Skeletal muscle tissue (tissue), 4 donors: ENCODE results near the gene UBE2E3. TPM values are rescaled to one million over a fixed set of nuclear protein-coding genes. Genes with fewer than 3 reads are reported as not detected.
A peak's percentile ranks its signal among the peaks of the same experiment; 100 is the strongest.

ENCODE experiments used
- H3K27ac ChIP-seq: one replicate; pipeline ENCODE4 v1.7.0; 2013; ENCODE audit warnings: mild to moderate bottlenecking, low read depth, low read length, inconsistent platforms
- H3K27me3 ChIP-seq, 3 donors: one replicate each; pipeline ENCODE4 v1.7.0; 2013; ENCODE audit warnings: low read length in 3 of 3; ENCODE audit not compliant: control insufficient read depth in 3 of 3, insufficient read depth in 3 of 3
- H3K36me3 ChIP-seq, 3 donors: one replicate each; pipeline ENCODE4 v1.7.0; 2013; ENCODE audit warnings: low read length in 3 of 3; ENCODE audit not compliant: control insufficient read depth in 3 of 3, insufficient read depth in 3 of 3
- H3K4me1 ChIP-seq, 3 donors: one replicate each; pipeline ENCODE4 v1.7.0; 2013; ENCODE audit warnings: low read length in 3 of 3, mild to moderate bottlenecking in 3 of 3; ENCODE audit not compliant: control insufficient read depth in 3 of 3, insufficient read depth in 3 of 3
- H3K4me3 ChIP-seq, 3 donors: one replicate each; pipeline ENCODE4 v1.7.0; 2013; ENCODE audit warnings: low read length in 3 of 3
- H3K9ac ChIP-seq, 3 donors: one replicate each; pipeline ENCODE4 v1.7.0; 2013; ENCODE audit warnings: low read length in 3 of 3, mild to moderate bottlenecking in 3 of 3, moderate library complexity in 2 of 3, low read depth in 1 of 3
- H3K9me3 ChIP-seq, 3 donors: one replicate each; pipeline ENCODE4 v1.7.0; 2013; ENCODE audit warnings: low read length in 3 of 3; ENCODE audit not compliant: control insufficient read depth in 3 of 3
- total RNA-seq: library from RNA; depleted of rRNA; stranded (reverse); fragments of >200 nt; gene quantifications from one replicate; pipeline ENCODE4 v1.2.3, GENCODE V29; 2014
- donor health status: Osteomylitis.

Gene UBE2E3
- total RNA-seq, 1 donor from 2014 or later = 108 TPM

- H3K9ac ChIP-seq = no peak overlapping the region
- H3K27ac ChIP-seq = no peak overlapping the region
- H3K9me3 ChIP-seq = no peaks in the 10 kb centered on the region
- no peaks in the 10 kb centered on the region for H3K36me3 ChIP-seq
- no peak overlapping the region for H3K4me3 ChIP-seq
- no peaks in the 10 kb centered on the region for H3K4me1 ChIP-seq
- peaks cover 0 to 4% (median 0%) of the 10 kb centered on the region in 3 donors for H3K27me3 ChIP-seq
These were observed 28.3 kb upstream of the UBE2E3 start for GRCh38 chr2:180952082-180952481.

GRCh38 chr2:180952731-180953336 lies 27.6 kb upstream of the UBE2E3 start:
- no peaks in the 10 kb centered on the region for H3K36me3 ChIP-seq
- H3K27ac ChIP-seq = no peak overlapping the region
- H3K9me3 ChIP-seq = no peaks in the 10 kb centered on the region
- H3K4me3 ChIP-seq = no peak overlapping the region
- H3K9ac ChIP-seq = no peak overlapping the region
- no peaks in the 10 kb centered on the region for H3K4me1 ChIP-seq
- peaks cover 0 to 4% (median 0%) of the 10 kb centered on the region in 3 donors for H3K27me3 ChIP-seq

GRCh38 chr2:180953550-180953949 lies 26.9 kb upstream of the UBE2E3 start:
- no peaks in the 10 kb centered on the region for H3K9me3 ChIP-seq
- H3K27me3 ChIP-seq = peaks cover 0 to 4% (median 0%) of the 10 kb centered on the region in 3 donors
- no peaks in the 10 kb centered on the region for H3K4me1 ChIP-seq
- no peak overlapping the region for H3K4me3 ChIP-seq
- H3K36me3 ChIP-seq = no peaks in the 10 kb centered on the region
- no peak overlapping the region for H3K27ac ChIP-seq
- no peak overlapping the region for H3K9ac ChIP-seq

GRCh38 chr2:180955101-180955500 lies 25.3 kb upstream of the UBE2E3 start:
- Histone ChIP-seq H3K4me3 (no peak overlapping the region), H3K4me1 (no peaks in the 10 kb centered on the region), H3K27me3 (peaks cover 0 to 4% (median 0%) of the 10 kb centered on the region in 3 donors), H3K9me3 (no peaks in the 10 kb centered on the region), H3K36me3 (no peaks in the 10 kb centered on the region), H3K9ac (no peak overlapping the region), H3K27ac (no peak overlapping the region)

GRCh38 chr2:180959787-180960186 lies 20.6 kb upstream of the UBE2E3 start:
- Histone ChIP-seq H3K36me3 (no peaks in the 10 kb centered on the region), H3K4me1 (no peaks in the 10 kb centered on the region), H3K27me3 (no peaks in the 10 kb centered on the region), H3K4me3 (no peak overlapping the region), H3K9me3 (no peaks in the 10 kb centered on the region), H3K9ac (no peak overlapping the region), H3K27ac (no peak overlapping the region)

- Histone ChIP-seq H3K27ac (no peak overlapping the region), H3K9ac (no peak overlapping the region), H3K9me3 (no peaks in the 10 kb centered on the region), H3K27me3 (no peaks in the 10 kb centered on the region), H3K36me3 (no peaks in the 10 kb centered on the region), H3K4me1 (no peaks in the 10 kb centered on the region), H3K4me3 (no peak overlapping the region)
These were observed 19.4 kb upstream of the UBE2E3 start for GRCh38 chr2:180960982-180961381.

- Histone ChIP-seq H3K27ac (no peak overlapping the region), H3K9me3 (no peaks in the 10 kb centered on the region)
These were observed 17.6 kb upstream of the UBE2E3 start for GRCh38 chr2:180962727-180963314.

GRCh38 chr2:180966378-180966777 lies 14.0 kb upstream of the UBE2E3 start:
- Histone ChIP-seq H3K4me3 (no peak overlapping the region), H3K4me1 (peaks cover 0 to 5% (median 3%) of the 10 kb centered on the region in 3 donors), H3K9me3 (no peaks in the 10 kb centered on the region), H3K36me3 (no peaks in the 10 kb centered on the region), H3K27ac (no peak overlapping the region), H3K27me3 (no peaks in the 10 kb centered on the region), H3K9ac (no peak overlapping the region)

More at GRCh38 chr2:180962727-180963314, 17.6 kb upstream of the UBE2E3 start:
- Histone ChIP-seq H3K4me1 (no peaks in the 10 kb centered on the region), H3K4me3 (no peak overlapping the region), H3K9ac (no peak overlapping the region), H3K27me3 (no peaks in the 10 kb centered on the region), H3K36me3 (no peaks in the 10 kb centered on the region)

GRCh38 chr2:180969124-180969523 lies 11.3 kb upstream of the UBE2E3 start:
- Histone ChIP-seq H3K4me1 (peaks cover 0 to 5% (median 3%) of the 10 kb centered on the region in 3 donors), H3K27ac (no peak overlapping the region), H3K9me3 (no peaks in the 10 kb centered on the region), H3K36me3 (no peaks in the 10 kb centered on the region), H3K27me3 (no peaks in the 10 kb centered on the region), H3K4me3 (no peak overlapping the region), H3K9ac (no peak overlapping the region)

GRCh38 chr2:180970016-180970415 lies 10.4 kb upstream of the UBE2E3 start:
- peaks cover 0 to 5% (median 3%) of the 10 kb centered on the region in 3 donors for H3K4me1 ChIP-seq
- no peaks in the 10 kb centered on the region for H3K9me3 ChIP-seq
- no peak overlapping the region for H3K27ac ChIP-seq
- no peak overlapping the region for H3K4me3 ChIP-seq
- H3K36me3 ChIP-seq = no peaks in the 10 kb centered on the region
- H3K27me3 ChIP-seq = no peaks in the 10 kb centered on the region
- peak overlapping the region in 1 of 3 donors; percentile 13 for H3K9ac ChIP-seq
